B cell (primary cell): ENCODE results near the gene PNLDC1. TPM values are rescaled to one million over a fixed set of nuclear protein-coding genes. Genes with fewer than 3 reads are reported as not detected.

Experiments used
- ATAC-seq: fragments of 200-7000 bp; cut with Tn5 transposase; one replicate; pipeline ENCODE4 v1.10.0; 2021; ENCODE audit warnings: low read depth, mild to moderate bottlenecking, moderate number of reproducible peaks, moderate library complexity
- CTCF ChIA-PET: fragments of 350-600 bp; sonication (Branson Sonifier 250); formaldehyde crosslinking; loops from one replicate; lab custom pipeline; 2021; ENCODE audit warnings: antibody characterized with exemption, inconsistent platforms; lab: Charles Lee
- POLR2A ChIA-PET: fragments of 350-600 bp; sonication (Branson Sonifier 250); formaldehyde crosslinking; loops from one replicate; lab custom pipeline; 2021; ENCODE audit warnings: antibody characterized with exemption; lab: Charles Lee
- DNase-seq: peaks from one replicate; pipeline ENCODE4 v3.0.0; 2013
- H2AFZ ChIP-seq: 2 replicates; pipeline ENCODE4 v1.6.1; 2012; ENCODE audit warnings: mild to moderate bottlenecking, low read depth, low read length; ENCODE audit not compliant: insufficient read depth, poor library complexity, severe bottlenecking
- H3K27ac ChIP-seq, 2 donors: 1 replicate in 1 of 2; 2 replicates in 1 of 2; pipeline ENCODE4 v1.5.1; 2012 to 2013; ENCODE audit warnings: low read length in 2 of 2, mild to moderate bottlenecking in 2 of 2, moderate library complexity in 1 of 2
- H3K27me3 ChIP-seq, 4 experiments: fragments of 200-600 bp in 1 of 4; sonication (generic) in 1 of 4; replicated peaks in 1 of 4; 1 replicate in 2 of 4; 2 replicates in 2 of 4; pipeline versions ENCODE4 v1.6.1 to v1.7.0; 2013 to 2016; ENCODE audit warnings: low read length in 3 of 4, mild to moderate bottlenecking in 2 of 4, mixed read lengths in 1 of 4, moderate library complexity in 1 of 4; ENCODE audit not compliant: insufficient read depth in 4 of 4, control insufficient read depth in 3 of 4; ENCODE audit errors: control extremely low read depth in 1 of 4
- H3K36me3 ChIP-seq, 2 experiments: replicated peaks in 1 of 2; 1 replicate in 1 of 2; 2 replicates in 1 of 2; pipeline versions ENCODE4 v1.6.1 to v1.7.1; 2013; ENCODE audit warnings: low read length in 1 of 2; ENCODE audit not compliant: insufficient read depth in 2 of 2, control insufficient read depth in 1 of 2; ENCODE audit errors: control extremely low read depth in 1 of 2, extremely low read depth in 1 of 2
- H3K4me1 ChIP-seq, 2 donors: fragments of 200-600 bp in 1 of 2; sonication (generic) in 1 of 2; 1 replicate in 1 of 2; 2 replicates in 1 of 2; pipeline versions ENCODE4 v1.5.1 to v1.6.1; 2013 to 2017; ENCODE audit warnings: low read length in 2 of 2; ENCODE audit not compliant: control insufficient read depth in 2 of 2, insufficient read depth in 2 of 2
- H3K4me2 ChIP-seq: replicated peaks from 2 replicates; pipeline ENCODE3; 2012; ENCODE audit warnings: mild to moderate bottlenecking, low read depth, low read length; ENCODE audit not compliant: poor library complexity, severe bottlenecking
- H3K4me3 ChIP-seq, 5 experiments: fragments of 200-600 bp in 1 of 5; sonication (generic) in 1 of 5; 1 replicate in 3 of 5; 2 replicates in 2 of 5; pipeline versions ENCODE4 v1.5.1 to v1.7.0; 2011 to 2016; ENCODE audit warnings: low read length in 4 of 5, mild to moderate bottlenecking in 4 of 5, low read depth in 2 of 5, control low read depth in 1 of 5, moderate library complexity in 1 of 5; ENCODE audit not compliant: insufficient read depth in 1 of 5; ENCODE audit errors: control extremely low read depth in 1 of 5, extremely low read depth in 1 of 5
- H3K79me2 ChIP-seq: fragments of 200-600 bp; sonication (generic); one replicate; pipeline ENCODE4 v1.6.0; 2016; ENCODE audit warnings: low read length; ENCODE audit not compliant: control insufficient read depth, insufficient read depth
- H3K9ac ChIP-seq: fragments of 200-600 bp; sonication (generic); 2 replicates; pipeline ENCODE4 v1.6.1; 2017; ENCODE audit warnings: mild to moderate bottlenecking, low read length, moderate library complexity
- H3K9me3 ChIP-seq, 3 donors: one replicate each; pipeline versions ENCODE4 v1.6.1 to v1.7.1; 2013; ENCODE audit warnings: low read length in 2 of 3; ENCODE audit not compliant: control insufficient read depth in 2 of 3, insufficient read depth in 1 of 3; ENCODE audit errors: control extremely low read depth in 1 of 3
- H4K20me1 ChIP-seq: 2 replicates; pipeline ENCODE4 v1.6.0; 2012; ENCODE audit warnings: mild to moderate bottlenecking, low read length; ENCODE audit not compliant: insufficient read depth, control insufficient read depth, poor library complexity, severe bottlenecking
- H3K27ac Mint-ChIP-seq: one replicate; pipeline ENCODE4 v1.8.0; 2021; ENCODE audit warnings: mixed read lengths
- H3K27me3 Mint-ChIP-seq: one replicate; pipeline ENCODE4 v1.8.0; 2021; ENCODE audit warnings: mixed read lengths
- H3K4me1 Mint-ChIP-seq: one replicate; pipeline ENCODE4 v1.8.0; 2021; ENCODE audit warnings: mixed read lengths
- H3K4me3 Mint-ChIP-seq: one replicate; pipeline ENCODE4 v1.8.0; 2021; ENCODE audit warnings: mixed read lengths
- H3K9me3 Mint-ChIP-seq: one replicate; pipeline ENCODE4 v1.8.0; 2022; ENCODE audit warnings: mixed read lengths; ENCODE audit not compliant: insufficient read depth
- CTCF ChIP-seq: fragments of 200-600 bp; IDR thresholded peaks from one replicate; pipeline ENCODE4 v1.8.0; 2022; ENCODE audit warnings: antibody characterized with exemption, mild to moderate bottlenecking
- EZH2 ChIP-seq: IDR thresholded peaks from 2 replicates; pipeline ENCODE4 v1.6.1; 2012; ENCODE audit warnings: borderline replicate concordance, low read depth, mild to moderate bottlenecking, moderate library complexity, low read length; ENCODE audit not compliant: insufficient read depth, poor library complexity, severe bottlenecking
- whole genome bisulfite sequencing: methylation state at CpG from one replicate; pipeline ENCODE4 v1.1.5; 2013; ENCODE audit warnings: missing lambda C conversion rate; ENCODE audit not compliant: insufficient coverage; 5-methylcytosine and 5-hydroxymethylcytosine counted together
- intact Hi-C: fragments of 100-400 bp; cut with micrococcal nuclease; formaldehyde crosslinking; loops from one replicate; pipeline ENCODE4 v1.10.0; 2022
- polyA plus RNA-seq: library from polyadenylated mRNA; depleted of rRNA; stranded (reverse); fragments of >200 nt; gene quantifications from 2 replicates; pipeline ENCODE4 v1.2.3, GENCODE V29; 2012
- total RNA-seq, 2 donors: library from RNA; stranded (reverse); fragments of 120-200 nt in 1 of 2; gene quantifications; 1 replicate in 1 of 2; 2 replicates in 1 of 2; pipeline versions ENCODE4 v1.2.3 to v1.2.4, GENCODE V29; 2013 to 2022

Gene PNLDC1
- total and polyA plus RNA-seq, 2 donors (not counting 1 experiment from before 2014, with no cell fraction given): 0.13 to 0.71 TPM

- H3K27ac Mint-ChIP-seq: no peak overlapping the region
- H3K4me1 ChIP-seq: no peaks in the 10 kb centered on the region
- TF ChIP-seq CTCF (no peak), EZH2 (no peak)
- no peak overlapping the region for H3K27ac ChIP-seq
- no peak for DNase-seq
- no peaks in the 10 kb centered on the region for H3K27me3 Mint-ChIP-seq
- H3K4me1 Mint-ChIP-seq: peaks cover 4% of the 10 kb centered on the region
- H3K9me3 ChIP-seq: no peaks in the 10 kb centered on the region
- no peak overlapping the region for H3K9ac ChIP-seq
- no peaks in the 10 kb centered on the region for H3K27me3 ChIP-seq
- intact Hi-C loops: no loop called here
- ChIA-PET POLR2A (no interaction called here), CTCF (no interaction called here)
- no peak for ATAC-seq
- WGBS: 97% methylated on average over 9 of the region's 9 CpGs
- H3K79me2 ChIP-seq: no peaks in the 10 kb centered on the region
- no peaks in the 10 kb centered on the region for H3K9me3 Mint-ChIP-seq
- no peak overlapping the region for H3K4me2 ChIP-seq
- no peak overlapping the region for H3K4me3 ChIP-seq
- H3K4me3 Mint-ChIP-seq: no peak overlapping the region
- no peak overlapping the region for H2AFZ ChIP-seq
- no peaks in the 10 kb centered on the region for H4K20me1 ChIP-seq
- peaks cover 0 to under 1% of the 10 kb centered on the region in 2 experiments for H3K36me3 ChIP-seq
These were observed 6.0 kb downstream of the PNLDC1 start for GRCh38 chr6:159806021-159806458.

GRCh38 chr6:159807150-159807858 is 7.2 kb downstream of the PNLDC1 start:
- no peaks in the 10 kb centered on the region for H3K9me3 Mint-ChIP-seq
- no peak for ATAC-seq
- H2AFZ ChIP-seq: no peak overlapping the region
- ChIA-PET POLR2A (no interaction called here), CTCF (no interaction called here)
- no peak for DNase-seq
- H3K4me1 Mint-ChIP-seq: peaks cover 8% of the 10 kb centered on the region
- H4K20me1 ChIP-seq: no peaks in the 10 kb centered on the region
- WGBS: 100% methylated on average over 2 of the region's 5 CpGs
- no peaks in the 10 kb centered on the region for H3K27me3 ChIP-seq
- H3K27me3 Mint-ChIP-seq: no peaks in the 10 kb centered on the region
- H3K27ac ChIP-seq: no peak overlapping the region
- TF ChIP-seq CTCF (no peak), EZH2 (no peak)
- H3K36me3 ChIP-seq: no peaks in the 10 kb centered on the region
- no peaks in the 10 kb centered on the region for H3K4me1 ChIP-seq
- no peak overlapping the region for H3K4me3 Mint-ChIP-seq
- H3K4me3 ChIP-seq: no peak overlapping the region
- no peak overlapping the region for H3K4me2 ChIP-seq
- H3K9ac ChIP-seq: no peak overlapping the region
- no peaks in the 10 kb centered on the region for H3K9me3 ChIP-seq
- intact Hi-C loops: no loop called here
- H3K27ac Mint-ChIP-seq: no peak overlapping the region
- H3K79me2 ChIP-seq: no peaks in the 10 kb centered on the region
